GM12872 (cell line): Measurements from ENCODE around the gene RRP8.

Experiments
- CTCF ChIP-seq: IDR thresholded peaks from 3 replicates; pipeline ENCODE4 v1.5.1; 2011; ENCODE audit warnings: low read depth, mild to moderate bottlenecking, low read length, moderate library complexity; ENCODE audit not compliant: insufficient read depth

RRP8 gene

GRCh38 chr11:6603287-6604080, at the start of gene RRP8, which contains the start of gene ILK:
Gene RRP8 (minus strand): TSS chr11:6603616. CDS start chr11:6603502, 114 bp downstream.
Gene ILK (plus strand): TSS chr11:6603774. CDS start chr11:6604272, 498 bp downstream.
- no peak for TF ChIP-seq CTCF

- no peak for TF ChIP-seq CTCF
Measured at GRCh38 chr11:6653097-6653496, 49.7 kb upstream of the RRP8 start.

GRCh38 chr11:6652182-6652581, 48.8 kb upstream of the RRP8 start:
- no peak for TF ChIP-seq CTCF

- TF ChIP-seq CTCF = no peak
Measured at GRCh38 chr11:6650980-6651379, 47.6 kb upstream of the RRP8 start.

GRCh38 chr11:6650104-6650503, 46.7 kb upstream of the RRP8 start:
- no peak for TF ChIP-seq CTCF

- TF ChIP-seq CTCF = no peak
Measured at GRCh38 chr11:6648501-6648900, 45.1 kb upstream of the RRP8 start.

GRCh38 chr11:6647836-6648235, 44.4 kb upstream of the RRP8 start:
- TF ChIP-seq CTCF = no peak
